ENCODE results near the gene MPDU1.

DNA sequence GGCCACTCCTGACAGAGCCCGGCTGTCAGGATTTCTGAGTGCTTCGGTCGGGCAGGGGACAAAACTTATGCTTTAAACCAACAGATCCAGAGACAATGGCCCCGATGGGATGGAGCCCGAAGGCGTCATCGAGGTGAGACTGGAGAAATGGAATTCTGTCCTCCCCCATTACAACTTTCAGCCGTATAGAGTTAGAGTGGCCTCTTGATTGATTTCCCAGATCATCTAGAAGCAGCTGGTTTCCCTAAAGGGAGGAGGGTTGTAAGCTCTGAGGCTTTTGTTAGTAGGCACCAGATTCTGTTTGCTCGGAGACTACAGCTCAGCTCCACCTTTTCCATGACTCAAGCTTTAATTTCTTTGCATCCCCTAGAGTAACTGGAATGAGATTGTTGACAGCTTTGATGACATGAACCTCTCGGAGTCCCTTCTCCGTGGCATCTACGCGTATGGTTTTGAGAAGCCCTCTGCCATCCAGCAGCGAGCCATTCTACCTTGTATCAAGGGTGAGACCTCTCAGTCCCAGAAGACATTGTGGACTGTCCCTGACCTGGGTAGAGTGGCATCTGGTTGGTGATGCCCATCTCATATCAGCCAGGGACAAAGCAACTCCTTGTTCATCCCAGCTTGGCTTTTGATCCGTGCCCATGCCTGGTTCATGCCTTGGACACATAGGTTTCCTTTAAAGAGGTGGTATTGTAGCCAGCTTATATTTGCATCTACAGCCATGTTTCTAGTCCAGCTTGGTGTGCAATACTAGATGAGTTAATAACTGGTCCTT, 9.3 kb upstream of the MPDU1 start:
- TF ChIP-seq CTCF (IDR thresholded peaks at IDR 0.05) (no peak), EP300 (IDR thresholded peaks at IDR 0.05) (no peak), POLR2A (IDR thresholded peaks at IDR 0.05) (no peak)
